MM.1S (cell line): ENCODE measurements around the gene ZNF836.

Experiments
- CTCF ChIP-seq: fragments of 300-600 bp; sonication (generic); IDR thresholded peaks from 2 replicates; pipeline ENCODE4 v1.5.1; 2016; ENCODE audit warnings: antibody characterized with exemption, low read length, mixed read lengths
- EZH2phosphoT487 ChIP-seq: fragments of 300-600 bp; sonication (generic); IDR thresholded peaks from 2 replicates; pipeline ENCODE4 v1.6.1; 2018; ENCODE audit warnings: antibody characterized with exemption, low read length

- no peak for TF ChIP-seq CTCF
- TF ChIP-seq EZH2phosphoT487 = no peak
These were observed 29.3 kb downstream of the ZNF836 start for GRCh38 chr19:52142001-52142595.
